22Rv1 (cell line): ENCODE data around the gene MGAT5B.

Experiments
- CTCF ChIP-seq: fragments of 450-650 bp; IDR thresholded peaks from 2 replicates; pipeline ENCODE4 v1.5.1; 2017; ENCODE audit warnings: mild to moderate bottlenecking
- ZFX ChIP-seq: fragments of 450-650 bp; IDR thresholded peaks from 2 replicates; pipeline ENCODE4 v1.6.1; 2017; ENCODE audit warnings: antibody characterized with exemption, borderline replicate concordance

- no peak for TF ChIP-seq CTCF
- TF ChIP-seq ZFX = no peak
Observed at GRCh38 chr17:76844485-76844829, 23.7 kb upstream of the MGAT5B start.
